GM12864 (cell line): Measurements from ENCODE around the gene SLC16A2.

Experiments used
- DNase-seq: peaks from one replicate; pipeline ENCODE4 v3.0.0-alpha.2; 2011; ENCODE audit warnings: low read depth
- H3K4me3 ChIP-seq: 2 replicates; pipeline ENCODE4 v1.5.1; 2011; ENCODE audit warnings: mild to moderate bottlenecking, low read depth, low read length, control low read depth
- CTCF ChIP-seq: IDR thresholded peaks from 2 replicates; pipeline ENCODE4 v1.5.1; 2011; ENCODE audit warnings: low read depth, mild to moderate bottlenecking, moderate library complexity, low read length, control low read depth, inconsistent platforms; ENCODE audit errors: missing control alignments

Gene SLC16A2

GRCh38 chrX:74529311-74529710 is 108.0 kb downstream of the SLC16A2 start:
- no peak for TF ChIP-seq CTCF
- no peak for DNase-seq

GRCh38 chrX:74531081-74531480 is 109.8 kb downstream of the SLC16A2 start:
- no peak for TF ChIP-seq CTCF
- no peak overlapping the region for H3K4me3 ChIP-seq
- DNase-seq: no peak

More at GRCh38 chrX:74529311-74529710, 108.0 kb downstream of the SLC16A2 start:
- H3K4me3 ChIP-seq: no peak overlapping the region

- no peak for TF ChIP-seq CTCF
- H3K4me3 ChIP-seq: no peak overlapping the region
- DNase-seq: no peak
Observed at GRCh38 chrX:74534569-74535038, 113.3 kb downstream of the SLC16A2 start.

GRCh38 chrX:74535086-74535407 is 113.8 kb downstream of the SLC16A2 start:
- no peak for DNase-seq
- TF ChIP-seq CTCF: no peak
- peak overlapping the region; percentile 47; the same call in 1 of the 2 replicates for H3K4me3 ChIP-seq

GRCh38 chrX:74535408-74536151 is 114.3 kb downstream of the SLC16A2 start:
- peak; percentile 45 for TF ChIP-seq CTCF
- H3K4me3 ChIP-seq: peak overlapping the region; percentile 47
- DNase-seq: no peak

GRCh38 chrX:74536152-74536831 is 115.0 kb downstream of the SLC16A2 start:
- H3K4me3 ChIP-seq: peak overlapping the region; percentile 47
- DNase-seq: no peak
- no peak for TF ChIP-seq CTCF
